ENCODE results near the gene RREB1.

GRCh38 chr6:7126754-7127153 lies 19.0 kb downstream of the RREB1 start:
- no peak for TF ChIP-seq CTCF (IDR thresholded peaks at IDR 0.05)
- no peak for TF ChIP-seq POLR2A (IDR thresholded peaks at IDR 0.05)
- no peak for TF ChIP-seq POLR2AphosphoS5 (IDR thresholded peaks at IDR 0.05; ENCODE audit: insufficient read depth in 1 of 2, low read depth in 1 of 2)

All from vagina (tissue), 2 donors.